GM23338 (cell line): Measurements from ENCODE around the gene HSPBP1. TPM values are rescaled to one million over a fixed set of nuclear protein-coding genes. Genes with fewer than 3 reads are reported as not detected.

Experiments used
- ATAC-seq: fragments of 200-7000 bp; cut with Tn5 transposase; 3 replicates; pipeline ENCODE4 v1.9.1; 2020
- DNase-seq: peaks from one replicate; pipeline ENCODE4 v3.0.0-alpha.2; 2015; ENCODE audit warnings: low spot score
- H2AFZ ChIP-seq: fragments of 200-600 bp; sonication (generic); 2 replicates; pipeline ENCODE4 v1.8.0; 2016; ENCODE audit warnings: antibody characterized with exemption, mild to moderate bottlenecking, moderate library complexity
- H3F3A ChIP-seq: fragments of 200-600 bp; sonication (generic); replicated peaks from 2 replicates; pipeline ENCODE4 v1.8.0; 2017; ENCODE audit warnings: antibody characterized with exemption, mixed run types, low read depth
- H3K27ac ChIP-seq: fragments of 200-600 bp; sonication (generic); 2 replicates; pipeline ENCODE4 v1.6.1; 2016; ENCODE audit warnings: low read depth
- H3K27me3 ChIP-seq: fragments of 200-600 bp; sonication (generic); 2 replicates; pipeline ENCODE4 v1.8.0; 2016; ENCODE audit warnings: mild to moderate bottlenecking, mixed run types, moderate library complexity; ENCODE audit not compliant: insufficient read depth
- H3K36me3 ChIP-seq: fragments of 200-600 bp; sonication (generic); 2 replicates; pipeline ENCODE4 v1.8.0; 2016; ENCODE audit warnings: mild to moderate bottlenecking; ENCODE audit not compliant: insufficient read depth
- H3K4me1 ChIP-seq: fragments of 200-600 bp; sonication (generic); 2 replicates; pipeline ENCODE4 v1.8.0; 2016; ENCODE audit warnings: mild to moderate bottlenecking, moderate library complexity; ENCODE audit not compliant: insufficient read depth
- H3K4me2 ChIP-seq: fragments of 200-600 bp; sonication (generic); 2 replicates; pipeline ENCODE4 v1.7.1; 2017; ENCODE audit warnings: mixed run types
- H3K4me3 ChIP-seq: fragments of 200-600 bp; sonication (generic); 2 replicates; pipeline ENCODE4 v1.6.1; 2016; ENCODE audit warnings: mixed run types
- H3K79me2 ChIP-seq: fragments of 200-600 bp; sonication (generic); replicated peaks from 2 replicates; pipeline ENCODE4 v1.8.0; 2017; ENCODE audit warnings: mild to moderate bottlenecking; ENCODE audit not compliant: insufficient read depth
- H3K9me2 ChIP-seq: fragments of 200-600 bp; sonication (generic); 2 replicates; pipeline ENCODE4 v1.8.0; 2017; ENCODE audit not compliant: insufficient read depth
- H4K20me1 ChIP-seq: fragments of 200-600 bp; sonication (generic); replicated peaks from 2 replicates; pipeline ENCODE4 v1.8.0; 2017; ENCODE audit warnings: mild to moderate bottlenecking; ENCODE audit not compliant: insufficient read depth
- H3K27ac Mint-ChIP-seq: 2 replicates; pipeline ENCODE4 v1.8.0; 2020; ENCODE audit warnings: inconsistent platforms, mild to moderate bottlenecking, moderate library complexity, mixed read lengths
- H3K27me3 Mint-ChIP-seq: 3 replicates; pipeline ENCODE4 v1.8.0; 2022; ENCODE audit warnings: low read depth, mild to moderate bottlenecking, moderate library complexity, mixed read lengths, inconsistent platforms; ENCODE audit not compliant: insufficient read depth, poor library complexity
- H3K36me3 Mint-ChIP-seq: 3 replicates; pipeline ENCODE4 v1.8.0; 2021; ENCODE audit warnings: low read depth, mild to moderate bottlenecking, inconsistent platforms, moderate library complexity, mixed read lengths
- H3K4me1 Mint-ChIP-seq: 3 replicates; pipeline ENCODE4 v1.8.0; 2020; ENCODE audit warnings: mild to moderate bottlenecking, inconsistent platforms, mixed read lengths
- H3K4me3 Mint-ChIP-seq: 3 replicates; pipeline ENCODE4 v1.8.0; 2021; ENCODE audit warnings: moderate library complexity, mild to moderate bottlenecking, inconsistent platforms, mixed read lengths
- H3K9me3 Mint-ChIP-seq: 3 replicates; pipeline ENCODE4 v1.8.0; 2020; ENCODE audit warnings: moderate library complexity, mild to moderate bottlenecking, inconsistent platforms, mixed read lengths
- CREB1 ChIP-seq: fragments of 250-450 bp; sonication (Bioruptor Pico); IDR thresholded peaks from 2 replicates; pipeline ENCODE4 v1.5.0; 2020; ENCODE audit warnings: low read depth, mild to moderate bottlenecking, moderate library complexity
- CTCF ChIP-seq, 2 experiments: fragments of 200-600 bp in 1 of 2; sonication (generic) in 1 of 2; conservative IDR thresholded peaks; 2 replicates each; pipeline versions ENCODE4 v1.5.1 to v1.6.1; 2016 to 2017; ENCODE audit warnings: antibody characterized with exemption in 2 of 2, low read depth in 2 of 2, mild to moderate bottlenecking in 2 of 2, moderate library complexity in 1 of 2
- ETS1 ChIP-seq: IDR thresholded peaks from 2 replicates; pipeline ENCODE4 v1.6.1; 2016; ENCODE audit warnings: antibody characterized with exemption
- EZH2phosphoT487 ChIP-seq: fragments of 200-600 bp; sonication (generic); IDR thresholded peaks from one replicate; pipeline ENCODE4 v1.8.1; 2018; ENCODE audit warnings: antibody characterized with exemption; ENCODE audit not compliant: unreplicated experiment
- JUNB ChIP-seq: IDR thresholded peaks from one replicate; pipeline ENCODE4 v1.6.1; 2016; ENCODE audit warnings: antibody characterized with exemption; ENCODE audit not compliant: unreplicated experiment
- POLR2AphosphoS5 ChIP-seq: IDR thresholded peaks from 2 replicates; pipeline ENCODE4 v1.6.1; 2016; ENCODE audit warnings: antibody characterized with exemption, low read depth
- STAT1 ChIP-seq: IDR thresholded peaks from one replicate; pipeline ENCODE4 v1.6.1; 2016; ENCODE audit warnings: antibody characterized with exemption; ENCODE audit not compliant: unreplicated experiment
- ZNF114 ChIP-seq: fragments of 250-450 bp; sonication (Bioruptor Pico); IDR thresholded peaks from 2 replicates; pipeline ENCODE4 v1.5.0; 2020; ENCODE audit warnings: mild to moderate bottlenecking, moderate library complexity
- ZNF331 ChIP-seq: fragments of 250-450 bp; sonication (Bioruptor Pico); IDR thresholded peaks from 2 replicates; pipeline ENCODE4 v1.5.0; 2020; ENCODE audit warnings: low read depth, mild to moderate bottlenecking, moderate library complexity
- ZNF462 ChIP-seq: fragments of 250-450 bp; sonication (Bioruptor Pico); IDR thresholded peaks from 2 replicates; pipeline ENCODE4 v1.5.0; 2020; ENCODE audit warnings: mild to moderate bottlenecking, moderate library complexity
- polyA plus RNA-seq: library from polyadenylated mRNA; unstranded; fragments of >200 nt; fragmentation: Nextera tagmentation; extraction: Ambion mirVana; gene quantifications from 2 replicates; pipeline ENCODE4 v1.2.1, GENCODE V29; 2016
- total RNA-seq: library from RNA; depleted of rRNA; stranded (reverse); fragments of >200 nt; shearing (Covaris generic); gene quantifications from 2 replicates; pipeline ENCODE4 v1.2.3, GENCODE V29; 2014

The HSPBP1 gene
- total and polyA plus RNA-seq, 2 experiments from 2014 or later = 83.6 to 91.1 TPM

GRCh38 chr19:55273978-55274707, 5.8 kb downstream of the HSPBP1 start (continued):
- no peak for TF ChIP-seq ZNF462 (CRISPR knock-in tag)
- no peak for TF ChIP-seq ETS1
- no peak for TF ChIP-seq STAT1
- TF ChIP-seq ZNF331 = no peak
- no peak for TF ChIP-seq ZNF114
- TF ChIP-seq POLR2AphosphoS5 = no peak

GRCh38 chr19:55272142-55272541, 7.8 kb downstream of the HSPBP1 start:
- no peak overlapping the region for H3K4me2 ChIP-seq
- H3K9me2 ChIP-seq = no peaks in the 10 kb centered on the region
- no peaks in the 10 kb centered on the region for H3K4me1 ChIP-seq
- peaks cover 3% of the 10 kb centered on the region; the same call in 2 of the 3 replicates for H3K9me3 Mint-ChIP-seq
- H3K4me3 ChIP-seq = no peak overlapping the region
- H3F3A ChIP-seq = peaks cover 5% of the 10 kb centered on the region; the same call in 1 of the 2 replicates
- H3K27me3 ChIP-seq = no peaks in the 10 kb centered on the region
- peaks cover 7% of the 10 kb centered on the region for H3K27me3 Mint-ChIP-seq
- no peaks in the 10 kb centered on the region; the same call in 1 of the 2 replicates for H3K36me3 ChIP-seq
- H3K27ac ChIP-seq = no peak overlapping the region
- H3K4me3 Mint-ChIP-seq = no peak overlapping the region
- ATAC-seq = peak; percentile 70
- peak; percentile 54 for DNase-seq
- no peaks in the 10 kb centered on the region for H3K79me2 ChIP-seq
- no peak overlapping the region for H3K27ac Mint-ChIP-seq
- H3K36me3 Mint-ChIP-seq = peaks cover 13% of the 10 kb centered on the region
- peaks cover 2% of the 10 kb centered on the region; the same call in 1 of the 2 replicates for H4K20me1 ChIP-seq
- TF ChIP-seq CTCF (conservative IDR thresholded peaks at IDR 0.05; ENCODE audit: low read depth in 2 of 2) = 0 out of 4 replicates have a peak, but pooled peaks of 1 of the 2 experiments have one; percentile 4
- no peak for TF ChIP-seq STAT1
- no peak for TF ChIP-seq EZH2phosphoT487
- no peak for TF ChIP-seq JUNB
- no peak for TF ChIP-seq ZNF331
- no peak for TF ChIP-seq CREB1 (CRISPR knock-in tag)
- no peaks in the 10 kb centered on the region for H3K4me1 Mint-ChIP-seq
- H2AFZ ChIP-seq = no peak overlapping the region
